Suppressor macrophage (primary cell): ENCODE data around the gene DCAF4.
A peak's percentile ranks its signal among the peaks of the same experiment; 100 is the strongest.
"Not testable (repeated sequence)": the region's sequence is repeated elsewhere in the genome, so short reads cannot be mapped to it uniquely, and the experiment has no call there.

Experiments used
- DNase-seq, 4 experiments: peaks; one replicate each; pipeline ENCODE4 v3.0.0-alpha.2; 2020 to 2022

Gene DCAF4

GRCh38 chr14:72974661-72975060, 48.4 kb downstream of the DCAF4 start:
- DNase-seq, result no peak

- DNase-seq, result no peak
Observed at GRCh38 chr14:72975770-72976169, 49.5 kb downstream of the DCAF4 start.

GRCh38 chr14:72978856-72979255, 52.6 kb downstream of the DCAF4 start:
- no peak for DNase-seq

DNA sequence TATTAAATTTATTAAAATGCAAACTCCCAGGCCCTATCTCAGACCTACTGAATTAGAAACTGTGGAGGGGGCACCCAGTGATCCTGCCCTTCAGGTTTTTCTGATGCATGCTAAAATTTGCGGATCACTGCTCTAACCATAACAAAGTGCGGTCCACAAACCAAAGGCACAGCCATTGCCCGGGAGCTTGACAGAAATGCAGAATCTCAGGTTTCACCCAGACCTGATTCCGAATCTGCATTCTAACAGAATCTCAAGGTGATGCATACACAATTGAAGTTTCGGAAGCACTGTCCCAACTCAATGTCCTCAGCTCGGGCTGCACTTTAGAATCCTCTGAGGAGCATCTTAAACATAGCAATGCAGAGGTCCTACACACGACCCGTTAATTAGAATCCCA, 54.6 kb downstream of the DCAF4 start:
- DNase-seq, result no peak

GRCh38 chr14:72982146-72982708, 56.0 kb downstream of the DCAF4 start:
- no peak for DNase-seq

DNA sequence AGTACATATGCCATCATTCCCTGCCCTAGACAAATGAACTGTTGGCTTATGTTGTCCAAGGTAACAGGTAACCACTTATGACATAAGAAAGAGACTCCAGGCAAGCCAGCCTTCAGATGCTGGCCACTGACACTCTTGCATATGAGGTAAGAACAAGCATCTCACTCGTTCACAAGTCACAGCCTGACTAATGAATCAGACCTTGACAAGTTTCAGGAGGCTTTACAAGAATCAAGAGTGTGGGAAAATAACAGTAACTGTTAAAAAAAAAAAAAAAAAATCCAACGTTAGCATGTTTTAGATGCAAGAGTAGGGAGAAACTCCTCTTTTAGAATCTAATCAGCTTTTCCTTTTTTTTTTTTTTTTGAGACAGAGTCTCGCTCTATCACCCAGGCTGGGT, 60.0 kb downstream of the DCAF4 start:
- no peak for DNase-seq

GRCh38 chr14:72986857-72987256, 60.6 kb downstream of the DCAF4 start:
- DNase-seq, result no peak

DNA sequence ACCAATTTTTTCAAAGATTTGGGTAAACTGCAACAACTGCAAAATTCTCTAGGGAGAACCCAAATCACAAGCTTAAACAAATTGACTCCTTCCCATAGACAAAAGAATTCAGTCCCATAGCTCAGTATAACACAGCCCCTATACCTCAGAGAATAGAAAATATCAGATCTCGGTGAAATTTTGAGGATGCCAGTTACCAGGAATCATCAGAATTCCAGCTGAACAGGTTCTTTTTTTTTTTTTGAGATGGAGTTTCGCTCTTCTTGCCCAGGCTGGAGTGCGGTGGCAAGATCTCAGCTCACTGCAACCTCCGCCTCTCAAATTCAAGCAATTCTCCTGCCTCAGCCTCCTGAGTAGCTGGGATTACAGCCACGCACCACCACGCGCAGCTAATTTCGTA, 63.9 kb downstream of the DCAF4 start:
- DNase-seq, result no peak

DNA sequence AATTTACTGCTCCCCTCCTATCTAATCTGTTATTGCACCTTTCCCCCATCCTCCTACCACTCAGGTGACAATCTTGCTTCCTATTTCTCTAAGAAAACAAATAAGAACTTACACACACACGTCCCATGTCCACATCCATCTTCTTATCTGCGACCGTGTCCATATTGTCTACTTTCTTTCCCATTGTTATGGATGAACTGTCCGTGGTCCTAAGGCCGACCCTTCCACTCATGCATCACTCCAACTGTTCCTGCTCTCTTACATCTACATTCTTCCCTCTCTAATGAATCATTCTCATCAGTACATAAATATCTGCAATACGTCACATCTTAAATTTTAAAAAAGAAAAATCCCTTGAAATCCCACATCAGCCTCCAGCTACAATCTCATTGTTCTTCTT, 70.7 kb downstream of the DCAF4 start:
- DNase-seq, result no peak

- peak in 1 of 4 experiments; percentile 12 for DNase-seq
Observed at GRCh38 chr14:72998252-72998903, 72.1 kb downstream of the DCAF4 start.

DNA sequence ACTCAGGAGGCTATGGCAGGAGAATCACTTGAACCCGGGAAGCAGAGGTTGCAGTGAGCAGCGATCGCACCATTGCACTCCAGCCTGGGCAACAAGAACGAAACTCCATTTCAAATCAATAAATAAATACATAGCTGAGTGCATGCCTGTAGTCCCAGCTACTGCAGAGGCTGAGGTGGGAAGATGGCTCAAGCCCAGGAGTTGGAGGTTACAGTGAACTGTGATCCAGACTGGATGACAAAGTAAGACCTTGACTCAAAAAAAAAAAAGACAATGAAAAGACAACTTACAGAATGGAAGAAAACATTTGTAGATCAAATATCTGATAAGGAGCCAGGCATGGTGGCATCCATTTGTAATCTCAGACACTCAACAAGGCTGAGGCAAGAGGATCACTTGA, 73.1 kb downstream of the DCAF4 start:
- no peak for DNase-seq

DNA sequence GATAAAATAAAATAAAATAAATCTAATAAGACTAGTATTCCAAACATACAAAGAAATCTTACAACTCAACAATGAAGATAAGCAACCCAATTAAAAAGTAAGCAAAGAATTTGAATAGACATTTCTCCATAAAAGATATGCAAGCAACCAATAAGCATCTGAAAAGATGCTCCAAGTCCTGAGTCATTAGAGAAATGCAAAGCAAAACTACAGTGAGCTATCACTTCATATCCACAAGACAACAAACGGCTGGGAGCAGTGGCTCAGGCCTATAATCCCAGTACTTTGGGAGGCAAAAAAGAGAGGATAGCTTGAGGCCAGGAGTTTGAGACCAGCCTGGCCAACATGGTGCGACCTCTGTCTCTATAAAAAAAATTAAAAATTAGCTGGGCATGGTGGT, 73.8 kb downstream of the DCAF4 start:
- no peak for DNase-seq

GRCh38 chr14:73003681-73004080, 77.4 kb downstream of the DCAF4 start:
- DNase-seq, result no peak

DNA sequence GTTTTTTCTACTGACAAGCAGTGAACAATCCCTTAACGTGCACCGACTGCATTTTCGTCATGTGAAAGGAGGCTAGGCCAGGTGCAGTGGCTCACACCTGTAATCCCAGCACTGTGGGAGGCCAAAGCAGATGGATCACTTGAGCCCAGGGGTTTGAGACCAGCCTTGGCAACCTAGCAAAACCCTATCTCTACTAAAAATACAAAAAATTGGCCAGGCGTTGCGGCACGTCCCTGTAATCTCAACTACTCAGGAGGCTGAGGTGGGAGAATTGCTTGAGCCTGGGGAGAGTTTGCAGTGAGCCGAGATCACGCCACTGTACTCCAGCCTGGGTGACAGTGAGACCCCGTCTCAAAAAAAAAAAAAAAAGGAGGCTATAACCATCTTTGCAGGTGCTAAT, 78.4 kb downstream of the DCAF4 start:
- not testable (repeated sequence) for DNase-seq

DNA sequence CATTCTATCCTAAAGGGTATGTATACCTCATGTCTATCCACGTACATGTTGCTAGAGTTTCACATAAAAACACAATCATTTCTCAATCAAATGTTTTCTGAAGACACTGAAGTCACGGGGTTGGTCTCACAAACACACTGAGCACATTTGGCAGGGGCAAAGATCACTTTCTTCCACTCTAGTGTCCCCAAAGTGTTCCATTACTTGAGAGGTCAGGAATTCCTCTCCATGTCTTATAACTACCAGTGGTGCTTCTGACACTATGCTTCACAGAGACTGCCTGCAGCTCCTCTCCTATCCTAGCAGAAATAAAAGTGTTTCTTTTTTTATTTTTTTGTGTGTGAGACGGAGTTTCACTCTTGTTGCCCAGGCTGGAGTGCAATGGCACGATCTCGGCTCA, 81.6 kb downstream of the DCAF4 start:
- DNase-seq, result no peak

DNA sequence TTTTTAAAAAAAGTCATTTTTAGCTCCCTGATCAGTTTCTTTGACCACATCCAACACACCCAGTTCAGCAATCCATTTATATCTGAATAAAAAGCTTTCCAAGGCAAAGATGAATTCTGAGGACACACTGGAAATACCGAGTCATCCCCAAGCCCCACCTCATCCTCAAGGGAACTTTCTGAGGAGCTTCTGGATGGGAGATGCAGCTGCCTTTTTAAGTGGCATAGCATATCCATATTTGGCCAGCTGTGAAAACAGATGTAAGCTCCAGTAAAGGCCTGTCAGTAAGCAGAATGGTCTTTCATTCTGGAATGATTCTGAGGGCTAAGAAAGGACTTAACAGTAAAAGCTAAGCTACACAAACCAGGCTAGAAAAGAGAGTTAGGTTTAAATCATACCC, 82.2 kb downstream of the DCAF4 start:
- no peak for DNase-seq
